Hepatocyte (in vitro differentiated cells): ENCODE measurements around the gene STAT5B.
"Not testable (repeated sequence)": the region's sequence is repeated elsewhere in the genome, so short reads cannot be mapped to it uniquely, and the experiment has no call there.

Experiments used
- EZH2 ChIP-seq: fragments of 200-600 bp; sonication (generic); IDR thresholded peaks from 2 replicates; pipeline ENCODE4 v1.6.1; 2016; ENCODE audit warnings: antibody characterized with exemption, mild to moderate bottlenecking, borderline replicate concordance
- EZH2phosphoT487 ChIP-seq: fragments of 200-600 bp; sonication (generic); IDR thresholded peaks from one replicate; pipeline ENCODE4 v1.6.1; 2018; ENCODE audit warnings: antibody characterized with exemption, mild to moderate bottlenecking, low read depth, moderate library complexity; ENCODE audit not compliant: unreplicated experiment, severe bottlenecking
- TF ChIP-seq, protein P1 (sequence below): fragments of 200-600 bp; sonication (generic); IDR thresholded peaks from 2 replicates; pipeline ENCODE4 v1.5.1; 2016; ENCODE audit warnings: antibody characterized with exemption, mild to moderate bottlenecking; ENCODE audit not compliant: poor library complexity

- TF ChIP-seq, protein P1, sequence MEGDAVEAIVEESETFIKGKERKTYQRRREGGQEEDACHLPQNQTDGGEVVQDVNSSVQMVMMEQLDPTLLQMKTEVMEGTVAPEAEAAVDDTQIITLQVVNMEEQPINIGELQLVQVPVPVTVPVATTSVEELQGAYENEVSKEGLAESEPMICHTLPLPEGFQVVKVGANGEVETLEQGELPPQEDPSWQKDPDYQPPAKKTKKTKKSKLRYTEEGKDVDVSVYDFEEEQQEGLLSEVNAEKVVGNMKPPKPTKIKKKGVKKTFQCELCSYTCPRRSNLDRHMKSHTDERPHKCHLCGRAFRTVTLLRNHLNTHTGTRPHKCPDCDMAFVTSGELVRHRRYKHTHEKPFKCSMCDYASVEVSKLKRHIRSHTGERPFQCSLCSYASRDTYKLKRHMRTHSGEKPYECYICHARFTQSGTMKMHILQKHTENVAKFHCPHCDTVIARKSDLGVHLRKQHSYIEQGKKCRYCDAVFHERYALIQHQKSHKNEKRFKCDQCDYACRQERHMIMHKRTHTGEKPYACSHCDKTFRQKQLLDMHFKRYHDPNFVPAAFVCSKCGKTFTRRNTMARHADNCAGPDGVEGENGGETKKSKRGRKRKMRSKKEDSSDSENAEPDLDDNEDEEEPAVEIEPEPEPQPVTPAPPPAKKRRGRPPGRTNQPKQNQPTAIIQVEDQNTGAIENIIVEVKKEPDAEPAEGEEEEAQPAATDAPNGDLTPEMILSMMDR, result not testable (repeated sequence)
- TF ChIP-seq EZH2phosphoT487, EZH2: not testable (repeated sequence)
These were observed 23.7 kb upstream of the STAT5B start for GRCh38 chr17:42299913-42300312.
